Upper lobe of left lung (tissue), 6 donors: ENCODE results near the gene MED31. TPM values are rescaled to one million over a fixed set of nuclear protein-coding genes. Genes with fewer than 3 reads are reported as not detected.

Source experiments
- ATAC-seq, 2 donors: fragments of 200-7000 bp; cut with Tn5 transposase; one replicate each; pipeline ENCODE4 v1.9.1; 2022; ENCODE audit warnings: mild to moderate bottlenecking in 2 of 2, moderate library complexity in 2 of 2; ENCODE audit not compliant: low FRiP score in 2 of 2
- DNase-seq, 2 donors: peaks; one replicate each; pipeline ENCODE4 v3.0.0-alpha.2; 2019 to 2020
- H3K27ac ChIP-seq, 4 donors: fragments of 200-600 bp; sonication (generic); one replicate each; pipeline ENCODE4 v1.5.1; 2016 to 2019
- H3K27me3 ChIP-seq, 4 donors: fragments of 200-600 bp; sonication (generic); one replicate each; pipeline ENCODE4 v1.5.1; 2017 to 2019
- H3K36me3 ChIP-seq, 4 donors: fragments of 200-600 bp; sonication (generic); one replicate each; pipeline ENCODE4 v1.5.1; 2016 to 2019
- H3K4me1 ChIP-seq, 4 donors: fragments of 200-600 bp; sonication (generic); one replicate each; pipeline ENCODE4 v1.5.1; 2018 to 2019
- H3K4me3 ChIP-seq, 4 donors: fragments of 200-600 bp; sonication (generic); one replicate each; pipeline ENCODE4 v1.5.1; 2017 to 2019; ENCODE audit warnings: mild to moderate bottlenecking in 2 of 4, moderate library complexity in 1 of 4
- H3K9me3 ChIP-seq, 4 donors: fragments of 200-600 bp; sonication (generic); one replicate each; pipeline ENCODE4 v1.5.1; 2018 to 2019
- EP300 ChIP-seq, 4 donors: sonication (generic); formaldehyde crosslinking; IDR thresholded peaks; one replicate each; pipeline ENCODE4 v1.5.1; 2017; ENCODE audit warnings: antibody characterized with exemption in 4 of 4, control low read depth in 2 of 4
- POLR2A ChIP-seq, 4 donors: fragments of 450-650 bp; IDR thresholded peaks; one replicate each; pipeline ENCODE4 v1.5.1; 2016 to 2017; ENCODE audit warnings: antibody characterized with exemption in 4 of 4, mild to moderate bottlenecking in 2 of 4
- POLR2AphosphoS5 ChIP-seq, 2 donors: sonication (generic); formaldehyde crosslinking; IDR thresholded peaks; one replicate each; pipeline ENCODE4 v1.5.1; 2017; ENCODE audit warnings: antibody characterized with exemption in 2 of 2
- WGBS, 2 donors: methylation state at CpG; one replicate each; pipeline ENCODE4 v1.1.5; 2017 to 2018; 5-methylcytosine and 5-hydroxymethylcytosine counted together
- total RNA-seq, 6 donors: library from RNA; depleted of rRNA in 4 of 6; stranded (reverse); fragments of >200 nt in 4 of 6; gene quantifications; one replicate each; pipeline versions ENCODE4 v1.1.0 to v1.2.1, GENCODE V29; 2016 to 2021
- TF ChIP-seq, protein P1 (sequence below), 6 experiments: fragments of 450-650 bp in 4 of 6; fragments of 200-600 bp in 2 of 6; sonication (generic) in 2 of 6; IDR thresholded peaks; one replicate each; pipeline ENCODE4 v1.5.1; 2016 to 2019; ENCODE audit warnings: antibody characterized with exemption in 6 of 6
- donor health status: DM: no; HTN: no; CAD: no; lungs with moderate emphysema.
- donor health status: DM: no; HTN: yes; CAD: no; lungs with severe emphysema.

MED31 gene
- total RNA-seq, 6 donors from 2014 or later, result 1.8 to 22.9 (median 13.2) TPM

DNA sequence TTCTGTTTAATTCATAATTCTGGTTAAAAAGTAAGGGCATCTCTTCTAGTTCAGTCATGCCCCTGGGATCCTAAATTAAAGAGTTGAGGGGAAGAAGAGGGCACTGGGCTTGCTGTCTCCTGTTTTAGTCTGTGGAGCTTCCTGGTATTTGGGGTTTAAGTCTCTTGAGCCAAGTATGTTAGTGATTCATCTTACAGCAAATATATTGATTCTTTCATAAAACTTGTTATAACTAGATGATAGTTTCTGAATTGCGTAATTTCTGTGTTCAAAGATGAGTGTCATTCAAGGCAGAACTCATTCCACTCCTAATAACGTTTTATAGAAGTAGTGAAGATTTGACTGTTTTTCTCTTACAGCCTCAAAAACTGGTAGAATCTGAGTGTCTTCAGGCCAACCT, 8.8 kb downstream of the MED31 start:
- Histone ChIP-seq H3K9me3 (no peaks in the 10 kb centered on the region), H3K27me3 (no peaks in the 10 kb centered on the region), H3K4me1 (peaks cover 17 to 43% (median 30%) of the 10 kb centered on the region in 4 donors), H3K4me3 (peak overlapping the region in 1 of 4 donors; percentile 83), H3K36me3 (peaks cover 0 to 48% (median 14%) of the 10 kb centered on the region in 4 donors), H3K27ac (no peak overlapping the region)
- TF ChIP-seq, protein P1, sequence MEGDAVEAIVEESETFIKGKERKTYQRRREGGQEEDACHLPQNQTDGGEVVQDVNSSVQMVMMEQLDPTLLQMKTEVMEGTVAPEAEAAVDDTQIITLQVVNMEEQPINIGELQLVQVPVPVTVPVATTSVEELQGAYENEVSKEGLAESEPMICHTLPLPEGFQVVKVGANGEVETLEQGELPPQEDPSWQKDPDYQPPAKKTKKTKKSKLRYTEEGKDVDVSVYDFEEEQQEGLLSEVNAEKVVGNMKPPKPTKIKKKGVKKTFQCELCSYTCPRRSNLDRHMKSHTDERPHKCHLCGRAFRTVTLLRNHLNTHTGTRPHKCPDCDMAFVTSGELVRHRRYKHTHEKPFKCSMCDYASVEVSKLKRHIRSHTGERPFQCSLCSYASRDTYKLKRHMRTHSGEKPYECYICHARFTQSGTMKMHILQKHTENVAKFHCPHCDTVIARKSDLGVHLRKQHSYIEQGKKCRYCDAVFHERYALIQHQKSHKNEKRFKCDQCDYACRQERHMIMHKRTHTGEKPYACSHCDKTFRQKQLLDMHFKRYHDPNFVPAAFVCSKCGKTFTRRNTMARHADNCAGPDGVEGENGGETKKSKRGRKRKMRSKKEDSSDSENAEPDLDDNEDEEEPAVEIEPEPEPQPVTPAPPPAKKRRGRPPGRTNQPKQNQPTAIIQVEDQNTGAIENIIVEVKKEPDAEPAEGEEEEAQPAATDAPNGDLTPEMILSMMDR (IDR thresholded peaks at IDR 0.05), result no peak
- no peak for TF ChIP-seq POLR2A (IDR thresholded peaks at IDR 0.05)
- WGBS, 2 donors, result 63 to 64% methylated on average over 2 of the region's 2 CpGs
- DNase-seq (no peak), ATAC-seq (no peak)

DNA sequence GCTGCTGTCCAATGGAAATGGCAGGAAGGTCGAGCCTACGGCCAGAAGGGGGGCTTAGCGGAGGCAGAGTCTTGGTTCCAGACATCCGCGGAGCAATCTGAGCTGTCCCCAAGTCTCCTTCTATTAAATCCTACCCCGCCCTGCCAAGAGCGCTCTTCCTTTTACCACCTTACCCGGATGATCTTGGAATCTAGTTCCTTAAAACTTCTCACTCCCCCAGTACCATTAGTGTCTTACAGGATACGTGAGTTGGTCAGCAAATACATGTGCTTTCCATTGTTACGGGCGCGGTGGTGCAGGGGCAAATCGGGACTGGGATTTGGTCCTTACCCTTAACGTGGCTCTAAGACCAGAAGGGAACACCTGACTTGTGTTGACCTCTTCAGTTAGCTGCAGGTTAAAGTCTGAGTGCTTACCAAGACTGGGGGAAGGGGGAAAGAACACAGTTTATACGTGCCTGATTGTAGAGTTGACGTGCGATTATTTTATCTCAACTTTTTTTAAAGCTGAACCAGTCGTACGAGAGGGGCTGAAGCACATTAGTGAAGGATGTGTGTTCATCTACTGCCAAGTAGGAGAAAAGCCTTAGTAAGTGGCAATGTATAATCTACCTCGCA, 10.1 kb downstream of the MED31 start:
- peak overlapping the region; percentile 74 to 92 (median 89) for H3K27ac ChIP-seq
- no peak for TF ChIP-seq POLR2A (IDR thresholded peaks at IDR 0.05)
- TF ChIP-seq, protein P1 (IDR thresholded peaks at IDR 0.05), result peak in 1 of 6 experiments; percentile 2
- peaks cover 17 to 49% (median 30%) of the 10 kb centered on the region in 4 donors for H3K4me1 ChIP-seq
- peak; percentile 17 to 29 for ATAC-seq
- H3K27me3 ChIP-seq, result no peaks in the 10 kb centered on the region
- 5 to 6% methylated on average over 18 to 20 of the region's 20 CpGs for WGBS, 2 donors
- peaks cover 0 to 37% (median 11%) of the 10 kb centered on the region in 4 donors for H3K36me3 ChIP-seq
- no peaks in the 10 kb centered on the region for H3K9me3 ChIP-seq
- H3K4me3 ChIP-seq, result peak overlapping the region; percentile 66 to 95 (median 81)
- DNase-seq, result no peak

DNA sequence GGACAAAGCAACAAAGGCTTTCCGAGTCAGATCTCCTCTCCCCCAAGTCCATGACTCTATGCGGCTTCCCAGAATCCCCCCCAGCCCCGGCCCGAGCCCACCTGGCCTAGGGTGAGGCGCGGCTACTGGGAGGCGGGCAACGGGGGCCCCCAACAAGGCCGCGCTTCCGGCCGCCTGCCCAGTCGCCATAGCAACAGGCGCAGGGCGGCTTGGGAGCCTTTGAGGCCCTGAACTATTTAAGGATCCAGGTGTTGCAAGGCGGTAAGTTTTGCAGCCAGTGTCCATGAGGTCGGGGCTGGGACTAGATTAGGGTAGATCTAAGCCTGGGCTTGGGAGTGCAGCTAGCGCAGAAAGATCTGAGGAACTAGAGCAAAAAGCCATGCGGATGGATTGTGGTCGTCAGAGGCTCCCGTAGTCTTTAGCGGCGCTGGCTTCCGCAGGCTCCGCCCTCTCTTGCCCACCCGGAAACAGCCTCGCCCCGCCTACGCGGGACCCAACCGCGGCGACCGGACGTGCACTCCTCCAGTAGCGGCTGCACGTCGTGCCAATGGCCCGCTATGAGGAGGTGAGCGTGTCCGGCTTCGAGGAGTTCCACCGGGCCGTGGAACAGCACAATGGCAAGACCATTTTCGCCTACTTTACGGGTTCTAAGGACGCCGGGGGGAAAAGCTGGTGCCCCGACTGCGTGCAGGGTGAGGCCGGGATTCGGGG, 10.7 kb downstream of the MED31 start, which contains the start of the genes KIAA0753 and TXNDC17:
TSS of gene KIAA0753 (minus strand) at position 176 of the 711 bp plus-strand sequence. CDS start 5,608 bp downstream, outside the sequence.
TSS of gene TXNDC17 (plus strand) at position 525 of the 711 bp plus-strand sequence. CDS start at position 548, 23 bp downstream.
- Histone ChIP-seq H3K9me3 (no peaks in the 10 kb centered on the region), H3K27me3 (no peaks in the 10 kb centered on the region), H3K4me3 (peak within 1 kb of the TSS; percentile 66 to 95 (median 81)), H3K4me1 (peaks cover 17 to 49% (median 30%) of the 10 kb centered on the region in 4 donors), H3K36me3 (peaks cover 0 to 31% (median 10%) of the 10 kb centered on the region in 4 donors), H3K27ac (peak within 1 kb of the TSS; percentile 74 to 92 (median 89))
- TF ChIP-seq EP300 (IDR thresholded peaks at IDR 0.05), result peak in 1 of 4 donors; percentile 36
- TF ChIP-seq, protein P1 (IDR thresholded peaks at IDR 0.05), result peak in 3 of 6 experiments; percentile 3 to 13 (median 6)
- TF ChIP-seq POLR2A (IDR thresholded peaks at IDR 0.05), result peak; percentile 67 to 95 (median 80)
- TF ChIP-seq POLR2AphosphoS5 (IDR thresholded peaks at IDR 0.05), result peak; percentile 93 to 94
- whole genome bisulfite sequencing, 2 donors, result 1% methylated on average over 40 of the region's 52 CpGs; no CpG with 5 or more reads in 1 of the 2 donors
- peak; percentile 93 to 98 for DNase-seq
- ATAC-seq, result peak; percentile 94 to 99

DNA sequence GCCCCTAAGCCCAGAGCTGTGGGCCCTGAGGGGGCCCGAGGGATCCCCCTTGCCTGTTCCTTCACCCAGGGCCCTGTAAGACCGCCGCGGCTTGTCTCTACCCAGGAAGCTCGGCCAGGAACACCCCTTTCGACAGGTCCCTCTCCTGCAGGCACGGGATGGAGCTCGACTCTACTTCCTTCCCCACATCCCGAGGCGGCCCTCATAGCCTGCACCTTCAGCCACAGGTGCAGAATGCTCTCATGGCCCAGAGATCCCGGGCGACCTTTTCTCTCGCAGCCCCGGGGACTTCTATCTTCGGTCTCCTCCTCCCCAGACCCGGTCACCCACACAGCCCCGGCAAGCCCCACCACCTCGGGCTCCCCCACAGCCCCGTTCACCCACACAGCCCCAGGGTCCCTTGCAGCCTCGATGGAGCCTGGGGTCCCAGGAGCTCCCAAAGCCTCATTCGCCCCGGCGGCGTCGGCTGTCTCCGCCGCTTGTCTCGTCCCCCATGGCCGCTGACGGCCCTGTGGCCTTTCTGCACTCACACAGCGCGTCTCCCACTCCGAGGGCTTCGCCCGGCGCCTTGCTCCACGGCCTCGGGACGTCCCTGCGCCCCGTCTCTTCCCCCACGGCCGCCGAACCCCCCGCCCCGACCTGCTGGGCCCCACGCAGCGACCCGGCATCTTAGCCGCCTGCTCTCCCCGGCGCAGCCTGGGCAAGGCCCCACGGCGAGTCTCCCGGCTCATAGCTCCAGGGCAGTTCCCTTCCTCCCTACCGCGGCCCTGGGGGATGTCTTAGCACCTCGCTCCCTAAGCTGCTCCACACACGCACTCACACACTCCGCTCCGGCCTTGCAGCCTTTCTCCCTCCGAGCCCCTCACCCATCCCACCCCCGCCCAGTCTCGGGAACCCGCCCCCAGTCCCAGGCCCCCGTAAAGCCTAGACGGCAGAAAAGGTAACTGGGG, 11.5 kb downstream of the MED31 start:
- TF ChIP-seq, protein P1 (IDR thresholded peaks at IDR 0.05), result no peak
- TF ChIP-seq POLR2AphosphoS5 (IDR thresholded peaks at IDR 0.05), result no peak
- TF ChIP-seq POLR2A (IDR thresholded peaks at IDR 0.05), result no peak
- TF ChIP-seq EP300 (IDR thresholded peaks at IDR 0.05), result no peak
- peak overlapping the region; percentile 66 to 95 (median 81) for H3K4me3 ChIP-seq
- DNase-seq (peak; percentile 44 to 89), ATAC-seq (peak; percentile 72 to 75)
- H3K27ac ChIP-seq, result peak overlapping the region; percentile 74 to 92 (median 89)
- H3K36me3 ChIP-seq, result peaks cover 0 to 23% (median 11%) of the 10 kb centered on the region in 4 donors
- peaks cover 17 to 49% (median 30%) of the 10 kb centered on the region in 4 donors for H3K4me1 ChIP-seq
- H3K9me3 ChIP-seq, result no peaks in the 10 kb centered on the region
- no peaks in the 10 kb centered on the region for H3K27me3 ChIP-seq
- WGBS, 2 donors, result 2% methylated on average over 26 of the region's 67 CpGs; no CpG with 5 or more reads in 1 of the 2 donors
